Measurements from ENCODE around the gene GUCY2C.

GUCY2C gene

DNA sequence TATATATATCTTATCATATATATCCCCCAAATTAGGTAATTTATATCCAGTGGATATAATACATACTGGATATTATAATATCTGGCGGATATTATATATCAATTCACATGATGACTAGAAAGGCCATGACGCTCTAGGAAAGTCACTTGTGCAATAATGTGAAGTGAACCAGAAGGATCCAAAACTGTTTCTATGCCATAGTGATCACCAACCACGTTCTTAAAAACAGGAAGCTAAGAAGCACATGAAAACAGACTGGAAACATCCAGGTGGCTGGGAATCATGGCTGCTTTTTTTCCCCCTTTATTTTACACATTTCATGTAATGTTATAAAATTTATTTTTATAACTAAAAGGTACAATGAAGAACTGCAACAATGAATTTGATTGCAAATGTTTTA is 1.4 kb downstream of the GUCY2C start:
- TF ChIP-seq, protein P1, sequence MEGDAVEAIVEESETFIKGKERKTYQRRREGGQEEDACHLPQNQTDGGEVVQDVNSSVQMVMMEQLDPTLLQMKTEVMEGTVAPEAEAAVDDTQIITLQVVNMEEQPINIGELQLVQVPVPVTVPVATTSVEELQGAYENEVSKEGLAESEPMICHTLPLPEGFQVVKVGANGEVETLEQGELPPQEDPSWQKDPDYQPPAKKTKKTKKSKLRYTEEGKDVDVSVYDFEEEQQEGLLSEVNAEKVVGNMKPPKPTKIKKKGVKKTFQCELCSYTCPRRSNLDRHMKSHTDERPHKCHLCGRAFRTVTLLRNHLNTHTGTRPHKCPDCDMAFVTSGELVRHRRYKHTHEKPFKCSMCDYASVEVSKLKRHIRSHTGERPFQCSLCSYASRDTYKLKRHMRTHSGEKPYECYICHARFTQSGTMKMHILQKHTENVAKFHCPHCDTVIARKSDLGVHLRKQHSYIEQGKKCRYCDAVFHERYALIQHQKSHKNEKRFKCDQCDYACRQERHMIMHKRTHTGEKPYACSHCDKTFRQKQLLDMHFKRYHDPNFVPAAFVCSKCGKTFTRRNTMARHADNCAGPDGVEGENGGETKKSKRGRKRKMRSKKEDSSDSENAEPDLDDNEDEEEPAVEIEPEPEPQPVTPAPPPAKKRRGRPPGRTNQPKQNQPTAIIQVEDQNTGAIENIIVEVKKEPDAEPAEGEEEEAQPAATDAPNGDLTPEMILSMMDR (IDR thresholded peaks at IDR 0.05; ENCODE audit: insufficient read depth, low read length, poor library complexity, severe bottlenecking), result no peak
- TF ChIP-seq EZH2phosphoT487 (conservative IDR thresholded peaks at IDR 0.05; ENCODE audit: low read length), result no peak

DNA sequence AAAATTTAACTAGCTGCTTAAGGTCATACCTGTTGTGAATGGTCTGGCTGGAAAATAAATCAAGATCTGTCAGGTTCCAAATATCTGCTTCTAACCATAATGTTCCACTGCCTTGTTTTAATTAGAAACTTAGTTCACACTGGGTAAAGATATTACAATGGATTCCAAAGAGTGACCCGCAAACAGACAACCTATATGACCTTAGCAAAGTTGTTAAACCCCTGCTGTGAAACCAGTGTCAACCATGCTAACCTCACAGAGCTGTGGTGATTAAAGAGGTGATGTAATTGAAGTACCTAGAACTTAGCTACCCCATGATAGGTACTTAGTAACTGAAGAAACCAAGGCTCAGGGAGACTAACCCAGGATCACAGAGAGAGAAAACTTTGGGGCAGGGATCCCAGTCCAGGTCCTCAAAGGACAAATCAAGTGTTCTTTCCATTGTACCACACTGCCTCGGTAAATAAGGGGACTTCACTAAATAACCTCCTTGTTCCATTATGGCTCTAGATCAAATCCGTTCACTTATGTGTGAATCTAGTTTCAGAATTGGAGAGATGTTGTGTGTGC is 2.2 kb downstream of the GUCY2C start:
- TF ChIP-seq EZH2phosphoT487 (conservative IDR thresholded peaks at IDR 0.05; ENCODE audit: low read length), result no peak
- TF ChIP-seq, protein P1 (IDR thresholded peaks at IDR 0.05; ENCODE audit: insufficient read depth, low read length, poor library complexity, severe bottlenecking), result no peak
- Histone ChIP-seq H4K20me1 (ENCODE audit: low read depth, low read length) (no peaks in the 10 kb centered on the region), H3K27ac (ENCODE audit: low read depth, low read length) (no peak overlapping the region), H3K9me2 (replicated peaks; ENCODE audit: insufficient read depth, low read length) (no peaks in the 10 kb centered on the region), H2AFZ (ENCODE audit: low read depth, low read length, severe bottlenecking) (no peak overlapping the region), H3K9me3 (ENCODE audit: insufficient read depth, low read length) (no peaks in the 10 kb centered on the region), H3K4me3 (ENCODE audit: insufficient read depth, low read length, poor library complexity, severe bottlenecking) (no peak overlapping the region), H3K9ac (ENCODE audit: low read length) (no peak overlapping the region), H3F3A (ENCODE audit: insufficient read depth) (no peaks in the 10 kb centered on the region), H3K79me2 (ENCODE audit: insufficient read depth, low read length) (no peaks in the 10 kb centered on the region), H3K36me3 (ENCODE audit: low read length) (no peaks in the 10 kb centered on the region), H3K4me2 (ENCODE audit: low read depth, low read length, poor library complexity, severe bottlenecking) (no peak overlapping the region), H3K27me3 (ENCODE audit: low read length) (no peaks in the 10 kb centered on the region)

More for the DNA sequence above, 1.4 kb downstream of the GUCY2C start:
- H3K9me2 ChIP-seq (replicated peaks; ENCODE audit: insufficient read depth, low read length), result no peaks in the 10 kb centered on the region
- H2AFZ ChIP-seq (ENCODE audit: low read depth, low read length, severe bottlenecking), result no peak overlapping the region
- no peak overlapping the region for H3K4me2 ChIP-seq (ENCODE audit: low read depth, low read length, poor library complexity, severe bottlenecking)
- no peak overlapping the region for H3K27ac ChIP-seq (ENCODE audit: low read depth, low read length)
- H3K9me3 ChIP-seq (ENCODE audit: insufficient read depth, low read length), result no peaks in the 10 kb centered on the region
- no peaks in the 10 kb centered on the region for H3F3A ChIP-seq (ENCODE audit: insufficient read depth)
- no peaks in the 10 kb centered on the region for H3K79me2 ChIP-seq (ENCODE audit: insufficient read depth, low read length)
- no peak overlapping the region for H3K9ac ChIP-seq (ENCODE audit: low read length)
- H4K20me1 ChIP-seq (ENCODE audit: low read depth, low read length), result no peaks in the 10 kb centered on the region
- no peaks in the 10 kb centered on the region for H3K36me3 ChIP-seq (ENCODE audit: low read length)
- H3K27me3 ChIP-seq (ENCODE audit: low read length), result no peaks in the 10 kb centered on the region
- no peak overlapping the region for H3K4me3 ChIP-seq (ENCODE audit: insufficient read depth, low read length, poor library complexity, severe bottlenecking)

GRCh38 chr12:14693116-14693515 is 3.3 kb downstream of the GUCY2C start:
- Histone ChIP-seq H3K4me2 (ENCODE audit: low read depth, low read length, poor library complexity, severe bottlenecking) (no peak overlapping the region), H3K27me3 (ENCODE audit: low read length) (no peaks in the 10 kb centered on the region), H3K9ac (ENCODE audit: low read length) (no peak overlapping the region), H3K4me3 (ENCODE audit: insufficient read depth, low read length, poor library complexity, severe bottlenecking) (no peak overlapping the region), H2AFZ (ENCODE audit: low read depth, low read length, severe bottlenecking) (no peak overlapping the region), H4K20me1 (ENCODE audit: low read depth, low read length) (no peaks in the 10 kb centered on the region), H3K79me2 (ENCODE audit: insufficient read depth, low read length) (no peaks in the 10 kb centered on the region), H3K36me3 (ENCODE audit: low read length) (no peaks in the 10 kb centered on the region), H3K9me3 (ENCODE audit: insufficient read depth, low read length) (no peaks in the 10 kb centered on the region), H3K27ac (ENCODE audit: low read depth, low read length) (no peak overlapping the region), H3K9me2 (replicated peaks; ENCODE audit: insufficient read depth, low read length) (no peaks in the 10 kb centered on the region), H3F3A (ENCODE audit: insufficient read depth) (no peaks in the 10 kb centered on the region)
- TF ChIP-seq, protein P1 (IDR thresholded peaks at IDR 0.05; ENCODE audit: insufficient read depth, low read length, poor library complexity, severe bottlenecking), result no peak

Measured in SU-DHL-6 (cell line).